ES-I3 (cell line): ENCODE measurements around the gene CIAO1.
"Not testable (repeated sequence)": the region's sequence is repeated elsewhere in the genome, so short reads cannot be mapped to it uniquely, and the experiment has no call there.

ENCODE experiments used
- H3K36me3 ChIP-seq: 2 replicates; pipeline ENCODE4 v1.6.1; 2013; ENCODE audit warnings: mild to moderate bottlenecking, low read length, control low read depth, moderate library complexity; ENCODE audit not compliant: insufficient read depth
- H3K4me1 ChIP-seq: 2 replicates; pipeline ENCODE4 v1.6.1; 2013; ENCODE audit warnings: mild to moderate bottlenecking, control low read depth, low read length; ENCODE audit not compliant: insufficient read depth
- H3K9ac ChIP-seq: 2 replicates; pipeline ENCODE4 v1.6.1; 2013; ENCODE audit warnings: low read depth, mild to moderate bottlenecking, low read length, moderate library complexity
- H3K9me3 ChIP-seq: 2 replicates; pipeline ENCODE4 v1.6.1; 2013; ENCODE audit warnings: mild to moderate bottlenecking, low read length, moderate library complexity; ENCODE audit not compliant: control insufficient read depth, insufficient read depth

The CIAO1 gene

GRCh38 chr2:96265840-96266679, at the start of gene CIAO1, which contains the start of gene TMEM127:
Gene CIAO1, plus strand, starts transcription at chr2:96266225. Its CDS starts 126 bp downstream, at chr2:96266351.
Gene TMEM127, minus strand, starts transcription at chr2:96265997. Its CDS starts 616 bp downstream, at chr2:96265381.
- peaks cover 12% of the 10 kb centered on the region; the same call in 1 of the 2 replicates for H3K4me1 ChIP-seq
- H3K9me3 ChIP-seq, result no peaks in the 10 kb centered on the region
- peaks cover 12% of the 10 kb centered on the region for H3K36me3 ChIP-seq
- H3K9ac ChIP-seq, result peak within 1 kb of the TSS; percentile 76

GRCh38 chr2:96218508-96219131, 47.4 kb upstream of the CIAO1 start:
- no peaks in the 10 kb centered on the region for H3K9me3 ChIP-seq
- H3K36me3 ChIP-seq, result no peaks in the 10 kb centered on the region
- H3K4me1 ChIP-seq, result no peaks in the 10 kb centered on the region
- no peak overlapping the region for H3K9ac ChIP-seq

GRCh38 chr2:96219959-96220358, 46.1 kb upstream of the CIAO1 start:
- H3K4me1 ChIP-seq, H3K9me3 ChIP-seq, H3K36me3 ChIP-seq, H3K9ac ChIP-seq: not testable (repeated sequence)

GRCh38 chr2:96221106-96221505, 44.9 kb upstream of the CIAO1 start:
- H3K9me3 ChIP-seq, H3K4me1 ChIP-seq, H3K9ac ChIP-seq, H3K36me3 ChIP-seq: not testable (repeated sequence)

GRCh38 chr2:96225016-96225533, 41.0 kb upstream of the CIAO1 start:
- Histone ChIP-seq H3K4me1 (no peaks in the 10 kb centered on the region), H3K9ac (no peak overlapping the region), H3K9me3 (no peaks in the 10 kb centered on the region), H3K36me3 (no peaks in the 10 kb centered on the region)

GRCh38 chr2:96231316-96231715, 34.7 kb upstream of the CIAO1 start:
- H3K9me3 ChIP-seq, result no peaks in the 10 kb centered on the region
- no peaks in the 10 kb centered on the region for H3K36me3 ChIP-seq
- no peaks in the 10 kb centered on the region for H3K4me1 ChIP-seq
- no peak overlapping the region for H3K9ac ChIP-seq

- Histone ChIP-seq H3K4me1 (no peaks in the 10 kb centered on the region), H3K9ac (no peak overlapping the region), H3K36me3 (no peaks in the 10 kb centered on the region), H3K9me3 (no peaks in the 10 kb centered on the region)
These were observed 32.6 kb upstream of the CIAO1 start for GRCh38 chr2:96233436-96233835.

GRCh38 chr2:96233880-96234316, 32.1 kb upstream of the CIAO1 start:
- no peak overlapping the region for H3K9ac ChIP-seq
- no peaks in the 10 kb centered on the region for H3K4me1 ChIP-seq
- no peaks in the 10 kb centered on the region for H3K36me3 ChIP-seq
- no peaks in the 10 kb centered on the region for H3K9me3 ChIP-seq

GRCh38 chr2:96236882-96237281, 29.1 kb upstream of the CIAO1 start:
- Histone ChIP-seq H3K36me3 (no peaks in the 10 kb centered on the region), H3K4me1 (no peaks in the 10 kb centered on the region), H3K9me3 (no peaks in the 10 kb centered on the region), H3K9ac (no peak overlapping the region)

DNA sequence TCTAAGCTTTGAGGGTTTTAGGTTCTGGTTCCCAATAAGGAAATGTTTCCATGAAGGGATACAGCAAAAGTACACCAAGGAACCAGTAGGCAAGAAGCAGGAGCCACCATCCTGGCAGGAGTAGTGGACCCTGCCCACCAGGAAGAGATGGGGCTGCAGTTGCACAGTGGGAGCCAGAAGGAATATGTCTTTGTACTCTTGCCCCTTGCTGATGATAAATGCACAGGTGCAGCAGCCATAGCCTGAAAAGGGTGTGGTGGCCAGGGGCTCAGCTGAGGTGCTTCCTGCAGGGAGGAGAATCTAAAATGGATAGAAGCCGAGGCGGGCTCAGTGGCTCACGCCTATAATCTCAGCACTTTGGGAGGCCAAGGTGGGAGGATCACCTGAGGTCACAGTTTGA, 27.8 kb upstream of the CIAO1 start:
- Histone ChIP-seq H3K4me1 (no peaks in the 10 kb centered on the region; the same call in 1 of the 2 replicates), H3K9ac (no peak overlapping the region), H3K9me3 (no peaks in the 10 kb centered on the region), H3K36me3 (no peaks in the 10 kb centered on the region)

DNA sequence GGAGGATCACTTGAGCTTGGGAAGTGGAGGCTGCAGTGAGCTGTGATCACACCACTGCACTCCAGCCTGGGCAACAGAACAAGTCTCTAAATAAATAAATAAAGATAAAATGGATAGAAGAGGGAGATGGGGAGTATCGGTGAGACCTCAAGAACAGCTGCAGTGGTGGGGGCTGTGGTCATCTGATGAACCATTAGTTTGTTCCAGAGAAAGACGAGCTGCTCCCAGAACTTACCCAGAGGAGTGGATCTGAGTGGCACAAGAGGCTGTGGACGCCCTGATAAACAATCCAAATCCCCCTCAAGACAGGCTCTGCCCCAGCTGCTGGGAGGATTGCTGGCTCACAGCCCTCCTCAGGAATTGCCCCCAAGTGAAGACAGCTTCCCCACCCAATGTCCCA, 26.9 kb upstream of the CIAO1 start:
- no peak overlapping the region for H3K9ac ChIP-seq
- H3K36me3 ChIP-seq, result no peaks in the 10 kb centered on the region
- no peaks in the 10 kb centered on the region for H3K9me3 ChIP-seq
- no peaks in the 10 kb centered on the region; the same call in 1 of the 2 replicates for H3K4me1 ChIP-seq

- H3K4me1 ChIP-seq, result no peaks in the 10 kb centered on the region; the same call in 1 of the 2 replicates
These were observed 26.2 kb upstream of the CIAO1 start for GRCh38 chr2:96239745-96240264.

GRCh38 chr2:96240341-96241038, 25.5 kb upstream of the CIAO1 start:
- Histone ChIP-seq H3K9me3 (no peaks in the 10 kb centered on the region), H3K4me1 (no peaks in the 10 kb centered on the region; the same call in 1 of the 2 replicates), H3K36me3 (no peaks in the 10 kb centered on the region; the same call in 1 of the 2 replicates), H3K9ac (no peak overlapping the region)

More at GRCh38 chr2:96239745-96240264, 26.2 kb upstream of the CIAO1 start:
- Histone ChIP-seq H3K36me3 (no peaks in the 10 kb centered on the region), H3K9me3 (no peaks in the 10 kb centered on the region), H3K9ac (no peak overlapping the region)

- H3K9me3 ChIP-seq, result no peaks in the 10 kb centered on the region
- H3K36me3 ChIP-seq, result no peaks in the 10 kb centered on the region; the same call in 1 of the 2 replicates
- no peaks in the 10 kb centered on the region; the same call in 1 of the 2 replicates for H3K4me1 ChIP-seq
- H3K9ac ChIP-seq, result no peak overlapping the region
These were observed 24.8 kb upstream of the CIAO1 start for GRCh38 chr2:96241227-96241626.
